Neural progenitor cell (in vitro differentiated cells): ENCODE data around the gene AP3S2.
"Not testable (repeated sequence)": the region's sequence is repeated elsewhere in the genome, so short reads cannot be mapped to it uniquely, and the experiment has no call there.

Experiments
- EZH2 ChIP-seq: fragments of 200-600 bp; sonication (generic); IDR thresholded peaks from 2 replicates; pipeline ENCODE4 v1.6.1; 2017; ENCODE audit warnings: antibody characterized with exemption, mild to moderate bottlenecking, moderate library complexity
- TF ChIP-seq, protein P1 (sequence below): fragments of 200-600 bp; sonication (generic); IDR thresholded peaks from 2 replicates; pipeline ENCODE4 v1.5.1; 2017; ENCODE audit warnings: antibody characterized with exemption, mild to moderate bottlenecking

- TF ChIP-seq, protein P1, sequence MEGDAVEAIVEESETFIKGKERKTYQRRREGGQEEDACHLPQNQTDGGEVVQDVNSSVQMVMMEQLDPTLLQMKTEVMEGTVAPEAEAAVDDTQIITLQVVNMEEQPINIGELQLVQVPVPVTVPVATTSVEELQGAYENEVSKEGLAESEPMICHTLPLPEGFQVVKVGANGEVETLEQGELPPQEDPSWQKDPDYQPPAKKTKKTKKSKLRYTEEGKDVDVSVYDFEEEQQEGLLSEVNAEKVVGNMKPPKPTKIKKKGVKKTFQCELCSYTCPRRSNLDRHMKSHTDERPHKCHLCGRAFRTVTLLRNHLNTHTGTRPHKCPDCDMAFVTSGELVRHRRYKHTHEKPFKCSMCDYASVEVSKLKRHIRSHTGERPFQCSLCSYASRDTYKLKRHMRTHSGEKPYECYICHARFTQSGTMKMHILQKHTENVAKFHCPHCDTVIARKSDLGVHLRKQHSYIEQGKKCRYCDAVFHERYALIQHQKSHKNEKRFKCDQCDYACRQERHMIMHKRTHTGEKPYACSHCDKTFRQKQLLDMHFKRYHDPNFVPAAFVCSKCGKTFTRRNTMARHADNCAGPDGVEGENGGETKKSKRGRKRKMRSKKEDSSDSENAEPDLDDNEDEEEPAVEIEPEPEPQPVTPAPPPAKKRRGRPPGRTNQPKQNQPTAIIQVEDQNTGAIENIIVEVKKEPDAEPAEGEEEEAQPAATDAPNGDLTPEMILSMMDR: not testable (repeated sequence)
- not testable (repeated sequence) for TF ChIP-seq EZH2
These were observed 24.3 kb downstream of the AP3S2 start for GRCh38 chr15:89869490-89869889.
